Measurements from ENCODE around the gene FOXA3. TPM values are rescaled to one million over a fixed set of nuclear protein-coding genes. Genes with fewer than 3 reads are reported as not detected.

Gene FOXA3
- total and polyA plus RNA-seq, 8 donors = 7.6 to 65.8 (median 18.9) TPM

DNA sequence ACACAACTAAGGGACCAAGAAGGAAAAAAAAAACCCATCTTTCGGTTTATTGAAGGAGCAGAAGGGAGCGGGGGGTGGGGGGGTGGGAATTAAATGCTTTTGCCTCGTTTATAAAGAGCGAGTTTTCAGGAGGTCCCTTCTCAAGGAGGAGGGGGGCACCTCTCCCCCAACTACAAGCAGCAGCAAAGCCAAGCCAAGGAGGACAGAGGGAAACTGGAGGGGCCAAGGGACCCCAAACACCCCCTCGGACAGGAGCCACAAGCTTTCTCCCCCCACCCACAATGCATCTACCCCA, 19.4 kb downstream of the FOXA3 start:
- TF ChIP-seq, protein P1, sequence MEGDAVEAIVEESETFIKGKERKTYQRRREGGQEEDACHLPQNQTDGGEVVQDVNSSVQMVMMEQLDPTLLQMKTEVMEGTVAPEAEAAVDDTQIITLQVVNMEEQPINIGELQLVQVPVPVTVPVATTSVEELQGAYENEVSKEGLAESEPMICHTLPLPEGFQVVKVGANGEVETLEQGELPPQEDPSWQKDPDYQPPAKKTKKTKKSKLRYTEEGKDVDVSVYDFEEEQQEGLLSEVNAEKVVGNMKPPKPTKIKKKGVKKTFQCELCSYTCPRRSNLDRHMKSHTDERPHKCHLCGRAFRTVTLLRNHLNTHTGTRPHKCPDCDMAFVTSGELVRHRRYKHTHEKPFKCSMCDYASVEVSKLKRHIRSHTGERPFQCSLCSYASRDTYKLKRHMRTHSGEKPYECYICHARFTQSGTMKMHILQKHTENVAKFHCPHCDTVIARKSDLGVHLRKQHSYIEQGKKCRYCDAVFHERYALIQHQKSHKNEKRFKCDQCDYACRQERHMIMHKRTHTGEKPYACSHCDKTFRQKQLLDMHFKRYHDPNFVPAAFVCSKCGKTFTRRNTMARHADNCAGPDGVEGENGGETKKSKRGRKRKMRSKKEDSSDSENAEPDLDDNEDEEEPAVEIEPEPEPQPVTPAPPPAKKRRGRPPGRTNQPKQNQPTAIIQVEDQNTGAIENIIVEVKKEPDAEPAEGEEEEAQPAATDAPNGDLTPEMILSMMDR (IDR thresholded peaks at IDR 0.05) = peak in 1 of 7 experiments; percentile 50
- no peak for TF ChIP-seq POLR2A (IDR thresholded peaks at IDR 0.05)
- 6 to 18% (median 7%) methylated on average over 5 of the region's 5 CpGs for WGBS, 5 donors
- Histone ChIP-seq H3K36me3 (peaks cover 0 to 11% (median 10%) of the 10 kb centered on the region in 4 donors), H3K4me1 (peaks cover 55 to 82% (median 80%) of the 10 kb centered on the region in 4 donors), H3K27me3 (peaks cover 0 to 7% (median 0%) of the 10 kb centered on the region in 3 donors), H3K4me3 (peak overlapping the region; percentile 70 to 80 (median 76)), H3K27ac (peak overlapping the region; percentile 74 to 96 (median 93)), H3K9me3 (no peaks in the 10 kb centered on the region)
- no peak for DNase-seq
- intact Hi-C loops (cut with DNase I; ENCODE audit: low total_unique reads) = no loop called here

DNA sequence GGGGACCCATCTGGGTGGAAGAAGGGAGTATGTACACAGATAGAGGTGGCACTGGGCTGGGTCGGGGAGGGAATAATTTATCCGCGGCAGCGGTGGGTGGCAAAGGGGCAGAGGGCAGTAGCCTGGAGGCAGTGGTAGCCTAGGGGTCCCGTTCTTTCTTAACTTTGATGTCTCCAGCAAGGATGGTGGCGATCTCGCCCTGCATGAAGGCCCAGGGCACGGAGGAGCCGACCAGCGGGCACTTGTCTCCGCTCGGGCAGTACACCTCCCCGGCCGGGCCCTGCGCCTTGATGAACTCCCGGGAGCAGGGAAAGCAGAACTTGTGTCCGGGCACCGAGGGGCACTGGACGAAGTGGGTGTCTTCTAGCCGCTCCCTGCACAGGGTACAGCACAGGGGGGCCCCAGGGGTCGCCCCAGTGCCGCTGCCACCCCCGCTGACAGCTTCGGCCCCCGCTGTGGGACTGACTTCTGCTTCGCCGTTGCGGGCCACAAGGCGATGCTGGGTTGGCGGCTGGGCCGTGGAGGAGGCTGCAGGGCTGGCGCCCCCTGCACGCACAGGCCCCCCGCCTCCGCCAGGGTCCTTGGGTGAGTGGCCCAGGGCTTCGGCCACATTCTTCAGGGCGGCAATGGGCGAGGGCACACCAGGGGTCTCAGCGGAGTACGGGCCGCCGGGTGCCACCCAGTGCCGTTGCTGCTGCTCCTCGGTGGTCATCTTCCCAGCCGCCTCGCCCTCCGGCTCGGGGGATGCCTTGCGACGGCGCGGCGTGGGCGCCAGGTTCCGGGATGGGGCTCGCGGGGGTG, 20.0 kb downstream of the FOXA3 start:
- H3K27ac ChIP-seq = peak overlapping the region; percentile 74 to 96 (median 93)
- intact Hi-C loops (cut with DNase I; ENCODE audit: low total_unique reads) = no loop called here

DNA sequence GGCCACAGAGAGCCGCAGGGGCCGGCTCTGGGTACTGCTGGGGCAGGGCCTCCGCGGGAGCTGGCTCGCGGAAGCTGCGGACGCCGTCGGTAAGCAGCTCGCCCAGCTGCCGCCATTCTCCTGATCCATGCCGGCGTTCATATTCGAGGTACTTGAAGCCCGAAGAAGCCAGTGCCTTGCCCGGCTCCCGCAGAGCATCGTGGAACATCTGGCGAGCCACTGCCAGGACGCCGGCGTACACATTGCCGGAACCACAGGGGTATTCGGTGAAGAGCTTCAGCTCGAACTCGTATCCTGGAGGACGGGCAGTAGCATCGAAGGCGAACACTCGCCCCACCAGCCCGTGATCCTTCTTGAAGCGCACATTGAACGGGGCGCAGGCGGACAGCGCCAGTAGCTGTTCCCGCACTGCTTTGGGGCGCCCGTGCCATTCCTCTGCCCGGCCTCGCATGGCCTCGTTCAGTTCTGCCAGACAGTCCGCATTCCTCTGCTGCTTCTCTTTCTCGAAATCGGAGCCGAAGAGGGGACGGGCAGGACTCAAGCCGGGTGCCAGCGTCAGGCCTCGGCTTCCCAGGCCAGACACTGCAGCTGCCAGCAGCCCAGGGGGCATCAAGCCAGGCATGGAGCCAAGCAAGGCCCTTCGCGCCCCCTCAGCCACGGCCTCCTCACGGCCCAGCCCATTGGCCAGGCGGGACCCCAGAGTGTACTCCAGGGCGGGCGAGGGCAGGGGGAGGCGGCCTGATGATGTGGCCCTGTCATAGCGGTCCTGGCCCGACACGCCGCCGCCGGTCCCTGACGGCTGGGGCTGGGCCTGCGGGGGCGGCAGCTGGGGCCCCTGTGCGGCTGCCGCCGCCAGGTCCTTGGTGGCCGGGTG, 20.8 kb downstream of the FOXA3 start:
- no peaks in the 10 kb centered on the region for H3K27me3 ChIP-seq
- H3K36me3 ChIP-seq = peaks cover 0 to 14% (median 10%) of the 10 kb centered on the region in 4 donors
- H3K9me3 ChIP-seq = no peaks in the 10 kb centered on the region
- H3K27ac ChIP-seq = peak overlapping the region; percentile 74 to 96 (median 93)
- intact Hi-C loops (cut with DNase I; ENCODE audit: low total_unique reads) = no loop called here
- 27 to 60% (median 45%) methylated on average over 39 to 72 of the region's 72 CpGs for WGBS, 5 donors
- peak; percentile 31 to 62 for DNase-seq
- TF ChIP-seq, protein P1 (IDR thresholded peaks at IDR 0.05) = no peak
- no peak for TF ChIP-seq EP300 (IDR thresholded peaks at IDR 0.05)
- no peak for TF ChIP-seq POLR2A (IDR thresholded peaks at IDR 0.05)
- TF ChIP-seq POLR2AphosphoS5 (IDR thresholded peaks at IDR 0.05) = no peak
- peaks cover 47 to 68% (median 67%) of the 10 kb centered on the region in 4 donors for H3K4me1 ChIP-seq
- peak overlapping the region; percentile 70 to 80 (median 76) for H3K4me3 ChIP-seq

More for the DNA sequence above, 20.0 kb downstream of the FOXA3 start:
- H3K27me3 ChIP-seq = peaks cover 0 to 5% (median 0%) of the 10 kb centered on the region in 3 donors
- peak overlapping the region; percentile 70 to 80 (median 76) for H3K4me3 ChIP-seq
- WGBS, 5 donors = 40 to 78% (median 65%) methylated on average over 25 to 57 of the region's 57 CpGs
- TF ChIP-seq POLR2A (IDR thresholded peaks at IDR 0.05) (no peak), POLR2AphosphoS5 (IDR thresholded peaks at IDR 0.05) (no peak), EP300 (IDR thresholded peaks at IDR 0.05) (no peak)
- TF ChIP-seq, protein P1 (IDR thresholded peaks at IDR 0.05) = no peak
- H3K9me3 ChIP-seq = no peaks in the 10 kb centered on the region
- peaks cover 0 to 11% (median 10%) of the 10 kb centered on the region in 4 donors for H3K36me3 ChIP-seq
- H3K4me1 ChIP-seq = peaks cover 49 to 76% (median 75%) of the 10 kb centered on the region in 4 donors
- peak in 1 of 2 donors; percentile 43 for DNase-seq
